ENCODE results near the gene TBC1D2.

The TBC1D2 gene

DNA sequence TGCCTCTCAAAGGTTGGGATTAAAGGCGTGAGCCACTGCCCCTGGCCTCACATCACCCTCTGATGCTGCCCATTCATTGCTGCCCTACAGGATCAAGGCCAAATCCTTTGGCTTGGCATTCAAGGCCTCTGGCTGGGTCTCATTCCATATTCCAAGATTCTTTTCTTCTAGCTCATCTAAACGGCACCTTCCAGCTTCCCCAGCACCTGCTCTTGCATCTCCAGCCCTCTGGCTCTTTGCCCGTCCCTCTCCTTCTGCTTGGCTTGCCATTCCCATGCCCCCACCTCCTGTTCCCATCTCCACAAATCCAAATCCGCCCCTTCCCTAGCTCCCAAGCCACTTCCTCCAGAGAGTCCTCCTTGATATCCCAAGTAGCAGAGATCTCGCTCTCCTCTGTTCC is 96.1 kb downstream of the TBC1D2 start:
- DNase-seq, result no peak

- DNase-seq, result no peak
Measured at GRCh38 chr9:98158071-98158831, 97.2 kb downstream of the TBC1D2 start.

DNA sequence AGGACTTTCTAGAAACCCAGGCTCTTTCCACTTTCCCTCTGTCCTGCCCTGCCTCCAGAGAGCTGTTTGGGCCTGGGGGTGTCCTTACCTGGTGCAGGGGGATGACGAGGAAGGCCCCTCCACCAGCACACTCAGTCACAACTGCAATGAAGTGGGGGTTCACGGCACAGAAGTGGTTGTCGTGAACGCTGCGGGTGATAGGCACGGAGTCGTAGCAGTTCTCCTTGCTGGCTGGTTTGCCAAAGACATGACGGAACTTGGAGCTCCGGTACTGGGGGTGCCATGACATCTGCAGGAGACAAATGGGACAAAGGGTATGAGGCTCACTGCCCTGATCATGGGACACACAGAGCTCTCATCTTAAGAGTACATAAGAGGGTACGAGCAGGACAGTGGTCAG is 98.1 kb downstream of the TBC1D2 start:
- DNase-seq, result no peak

GRCh38 chr9:98154678-98155077 is 100.8 kb downstream of the TBC1D2 start:
- no peak for DNase-seq

DNA sequence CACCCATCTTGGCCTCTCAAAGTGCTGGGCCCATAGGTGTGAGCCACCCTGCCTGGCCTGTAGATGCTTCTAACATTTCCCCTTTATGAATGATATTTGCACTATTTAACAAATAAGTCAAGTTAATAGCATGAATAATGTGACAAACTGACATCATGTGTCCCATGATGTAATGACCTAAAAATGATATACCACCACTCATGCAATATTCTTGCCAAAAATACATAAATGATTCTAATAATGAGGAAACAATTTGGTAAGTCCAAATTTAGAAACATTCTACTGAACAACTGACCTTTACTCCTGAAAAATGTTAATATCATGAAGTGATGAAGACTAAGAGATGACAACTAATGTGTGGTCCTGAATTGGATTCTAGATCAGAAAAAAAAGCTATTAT is 102.9 kb downstream of the TBC1D2 start:
- no peak for DNase-seq

DNA sequence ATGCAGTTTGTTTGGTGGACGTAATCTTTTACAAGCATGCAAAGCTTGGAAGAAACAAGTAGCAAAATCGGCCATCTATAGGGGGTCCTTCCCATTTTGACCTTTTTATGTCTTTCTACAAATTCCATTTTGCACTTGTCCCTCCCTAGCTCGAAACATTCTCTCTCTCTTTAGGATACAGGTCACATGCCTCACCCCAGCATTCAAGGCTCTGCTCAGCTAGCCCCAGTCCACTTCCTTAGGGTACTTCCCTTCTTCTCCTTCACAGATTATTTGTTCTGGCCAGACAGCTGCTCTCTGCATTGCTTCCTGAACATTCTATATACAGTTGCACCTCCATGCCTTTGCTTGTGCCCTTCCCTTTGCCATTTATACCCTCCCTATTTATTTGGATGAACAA is 104.7 kb downstream of the TBC1D2 start:
- no peak for DNase-seq

- no peak for DNase-seq
Measured at GRCh38 chr9:98150164-98150563, 105.3 kb downstream of the TBC1D2 start.

- no peak for DNase-seq
Measured at GRCh38 chr9:98149422-98149821, 106.0 kb downstream of the TBC1D2 start.

All from activated T-cell treated with anti-CD3 and anti-CD28 coated beads for 4 hours (primary cell).